ENCODE measurements around the gene ANKRD26. TPM values are rescaled to one million over a fixed set of nuclear protein-coding genes. Genes with fewer than 3 reads are reported as not detected.

The ANKRD26 gene
- total and polyA plus RNA-seq, 2 donors (not counting 3 experiments of a cell fraction or from before 2014, with no cell fraction given): 1.0 to 9.5 TPM

GRCh38 chr10:26969145-26969926 is 131.0 kb downstream of the ANKRD26 start:
- no peaks in the 10 kb centered on the region for H3K9me3 ChIP-seq (replicated peaks; ENCODE audit: control insufficient read depth, insufficient read depth, low read length)
- BruUV-seq (replicated peaks): no TSS peak
- no peaks in the 10 kb centered on the region for H4K20me1 ChIP-seq (replicated peaks; ENCODE audit: control insufficient read depth, extremely low read depth, insufficient read depth, low read length)
- H3K9me1 ChIP-seq (replicated peaks; ENCODE audit: control insufficient read depth, extremely low read depth, insufficient read depth, low read length): no peaks in the 10 kb centered on the region
- dilution Hi-C loops (cut with MboI; ENCODE audit: extremely low pct_ligation_motif_present, low sequenced_read_pairs) (no loop called here), intact Hi-C loops (cut with micrococcal nuclease) (no loop called here)
- H3K27me3 ChIP-seq (ENCODE audit: control insufficient read depth in 2 of 2, insufficient read depth in 2 of 2, low read length in 2 of 2): no peaks in the 10 kb centered on the region
- no peak for FAIRE-seq
- no peak for DNase-seq (ENCODE audit: low read depth, low spot score)
- no peaks in the 10 kb centered on the region for H3K4me1 ChIP-seq (ENCODE audit: control insufficient read depth, extremely low read depth, insufficient read depth, low read length)
- TF ChIP-seq, protein P1, sequence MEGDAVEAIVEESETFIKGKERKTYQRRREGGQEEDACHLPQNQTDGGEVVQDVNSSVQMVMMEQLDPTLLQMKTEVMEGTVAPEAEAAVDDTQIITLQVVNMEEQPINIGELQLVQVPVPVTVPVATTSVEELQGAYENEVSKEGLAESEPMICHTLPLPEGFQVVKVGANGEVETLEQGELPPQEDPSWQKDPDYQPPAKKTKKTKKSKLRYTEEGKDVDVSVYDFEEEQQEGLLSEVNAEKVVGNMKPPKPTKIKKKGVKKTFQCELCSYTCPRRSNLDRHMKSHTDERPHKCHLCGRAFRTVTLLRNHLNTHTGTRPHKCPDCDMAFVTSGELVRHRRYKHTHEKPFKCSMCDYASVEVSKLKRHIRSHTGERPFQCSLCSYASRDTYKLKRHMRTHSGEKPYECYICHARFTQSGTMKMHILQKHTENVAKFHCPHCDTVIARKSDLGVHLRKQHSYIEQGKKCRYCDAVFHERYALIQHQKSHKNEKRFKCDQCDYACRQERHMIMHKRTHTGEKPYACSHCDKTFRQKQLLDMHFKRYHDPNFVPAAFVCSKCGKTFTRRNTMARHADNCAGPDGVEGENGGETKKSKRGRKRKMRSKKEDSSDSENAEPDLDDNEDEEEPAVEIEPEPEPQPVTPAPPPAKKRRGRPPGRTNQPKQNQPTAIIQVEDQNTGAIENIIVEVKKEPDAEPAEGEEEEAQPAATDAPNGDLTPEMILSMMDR (IDR thresholded peaks at IDR 0.05; ENCODE audit: extremely low read depth in 1 of 2, insufficient read depth in 1 of 2, low read depth in 1 of 2, low read length in 2 of 2): no peak
- TF ChIP-seq MAX (IDR thresholded peaks at IDR 0.05; ENCODE audit: insufficient read depth, insufficient read length): no peak
- no peak overlapping the region for H3K4me3 ChIP-seq (replicated peaks in 1 of 3; ENCODE audit: insufficient read depth in 1 of 3, low read depth in 1 of 3, low read length in 3 of 3)
- no peaks in the 10 kb centered on the region for H3K36me3 ChIP-seq (ENCODE audit: control insufficient read depth in 2 of 2, extremely low read depth in 1 of 2, insufficient read depth in 2 of 2, low read length in 2 of 2)
- no peak overlapping the region for H3K27ac ChIP-seq (ENCODE audit: insufficient read depth, low read depth, low read length)
- ChIA-PET POLR2A (interaction anchor here (0.7 kb wide), 1 partner anchor 184 kb away, joined by 4 read pairs; no protein-coding TSS in a partner anchor), CTCF (interaction anchor here (0.8 kb wide), 1 partner anchor 298 kb away, joined by 3 read pairs; no protein-coding TSS in a partner anchor)
- no peaks in the 10 kb centered on the region for H3K79me2 ChIP-seq (ENCODE audit: control insufficient read depth, insufficient read depth, low read length)
- no peak overlapping the region for H3K4me2 ChIP-seq (ENCODE audit: insufficient read depth, low read length)
- no peak overlapping the region for H3K9ac ChIP-seq (replicated peaks; ENCODE audit: extremely low read depth, insufficient read depth, low read length)
- H2AFZ ChIP-seq (ENCODE audit: low read depth, low read length): no peak overlapping the region

DNA sequence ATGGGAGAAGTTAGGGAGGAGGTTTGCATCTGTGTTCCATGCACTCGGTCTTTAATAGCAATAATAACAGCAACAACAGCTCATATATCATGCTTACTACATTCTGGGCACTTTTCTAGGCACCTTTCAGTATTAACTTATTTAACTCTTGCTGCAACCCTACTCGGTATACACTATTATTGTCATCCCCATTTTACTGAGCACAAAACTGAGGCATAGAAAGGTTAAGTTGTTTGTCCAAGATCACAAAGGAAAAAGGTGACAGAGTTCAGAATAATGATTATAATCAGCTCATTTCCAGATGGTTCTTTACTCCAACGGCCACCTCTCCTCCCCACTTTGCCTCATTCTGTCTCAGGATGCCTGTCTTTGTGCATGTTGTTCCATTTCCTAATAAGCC is 137.5 kb downstream of the ANKRD26 start:
- Histone ChIP-seq H3K9ac (replicated peaks; ENCODE audit: extremely low read depth, insufficient read depth, low read length) (no peak overlapping the region), H3K27ac (ENCODE audit: insufficient read depth, low read depth, low read length) (no peak overlapping the region), H3K4me1 (ENCODE audit: control insufficient read depth, extremely low read depth, insufficient read depth, low read length) (no peaks in the 10 kb centered on the region), H2AFZ (ENCODE audit: low read depth, low read length) (no peak overlapping the region), H3K36me3 (ENCODE audit: control insufficient read depth in 2 of 2, extremely low read depth in 1 of 2, insufficient read depth in 2 of 2, low read length in 2 of 2) (no peaks in the 10 kb centered on the region), H4K20me1 (replicated peaks; ENCODE audit: control insufficient read depth, extremely low read depth, insufficient read depth, low read length) (no peaks in the 10 kb centered on the region), H3K9me1 (replicated peaks; ENCODE audit: control insufficient read depth, extremely low read depth, insufficient read depth, low read length) (no peaks in the 10 kb centered on the region), H3K4me2 (ENCODE audit: insufficient read depth, low read length) (no peak overlapping the region), H3K27me3 (ENCODE audit: control insufficient read depth in 2 of 2, insufficient read depth in 2 of 2, low read length in 2 of 2) (no peaks in the 10 kb centered on the region), H3K4me3 (replicated peaks in 1 of 3; ENCODE audit: insufficient read depth in 1 of 3, low read depth in 1 of 3, low read length in 3 of 3) (no peak overlapping the region), H3K79me2 (ENCODE audit: control insufficient read depth, insufficient read depth, low read length) (no peaks in the 10 kb centered on the region), H3K9me3 (replicated peaks; ENCODE audit: control insufficient read depth, insufficient read depth, low read length) (no peaks in the 10 kb centered on the region)
- ChIA-PET POLR2A (no interaction called here), CTCF (no interaction called here)
- no TSS peak for BruUV-seq (replicated peaks)
- dilution Hi-C loops (cut with MboI; ENCODE audit: extremely low pct_ligation_motif_present, low sequenced_read_pairs) (no loop called here), intact Hi-C loops (cut with micrococcal nuclease) (no loop called here)
- DNase-seq (ENCODE audit: low read depth, low spot score) (no peak), FAIRE-seq (no peak)
- TF ChIP-seq GATA2 (IDR thresholded peaks at IDR 0.05; ENCODE audit: insufficient read depth, insufficient read length, low read depth, low read length): no peak
- TF ChIP-seq POLR2AphosphoS5 (IDR thresholded peaks at IDR 0.05; ENCODE audit: insufficient read depth, low read depth, low read length): no peak
- no peak for TF ChIP-seq EZH2 (IDR thresholded peaks at IDR 0.05; ENCODE audit: borderline replicate concordance, low read depth, low read length, severe bottlenecking)
- TF ChIP-seq, protein P1 (IDR thresholded peaks at IDR 0.05; ENCODE audit: extremely low read depth in 1 of 2, insufficient read depth in 1 of 2, low read depth in 1 of 2, low read length in 2 of 2): no peak
- no peak for TF ChIP-seq JUN (IDR thresholded peaks at IDR 0.05; ENCODE audit: borderline replicate concordance, insufficient read depth, insufficient read length, low read depth)
- no peak for TF ChIP-seq FOS (IDR thresholded peaks at IDR 0.05; ENCODE audit: borderline replicate concordance, insufficient read depth, low read length)
- no peak for TF ChIP-seq POLR2A (IDR thresholded peaks at IDR 0.05; ENCODE audit: low read depth, low read length)
- no peak for TF ChIP-seq MAX (IDR thresholded peaks at IDR 0.05; ENCODE audit: insufficient read depth, insufficient read length)
- no peak for TF ChIP-seq MYC (IDR thresholded peaks at IDR 0.05; ENCODE audit: low read depth, low read length)
